CD14-positive monocyte (primary cell): Measurements from ENCODE around the gene USP44. TPM values are rescaled to one million over a fixed set of nuclear protein-coding genes. Genes with fewer than 3 reads are reported as not detected.
A peak's percentile ranks its signal among the peaks of the same experiment; 100 is the strongest.

Experiments
- DNase-seq, 3 donors: peaks; one replicate each; pipeline ENCODE4 v3.0.0-alpha.2; 2011 to 2022
- H2AFZ ChIP-seq: 2 replicates; pipeline ENCODE4 v1.6.0; 2012; ENCODE audit warnings: mild to moderate bottlenecking, low read depth, low read length, inconsistent platforms; ENCODE audit not compliant: insufficient read depth, poor library complexity, severe bottlenecking
- H3K27ac ChIP-seq, 2 donors: 1 replicate in 1 of 2; 2 replicates in 1 of 2; pipeline ENCODE4 v1.5.1; 2012 to 2013; ENCODE audit warnings: low read length in 2 of 2, control low read depth in 1 of 2, inconsistent platforms in 1 of 2, low read depth in 1 of 2, mild to moderate bottlenecking in 1 of 2
- H3K27me3 ChIP-seq, 2 donors: one replicate each; pipeline versions ENCODE4 v1.6.0 to v1.6.1; 2011 to 2013; ENCODE audit warnings: low read length in 2 of 2; ENCODE audit not compliant: control insufficient read depth in 2 of 2, insufficient read depth in 2 of 2
- H3K36me3 ChIP-seq, 2 donors: replicated peaks in 1 of 2; 1 replicate in 1 of 2; 2 replicates in 1 of 2; pipeline versions ENCODE4 v1.5.1 to v1.6.1; 2012 to 2013; ENCODE audit warnings: low read length in 2 of 2, control low read depth in 1 of 2, inconsistent platforms in 1 of 2, mild to moderate bottlenecking in 1 of 2; ENCODE audit not compliant: insufficient read depth in 2 of 2, control insufficient read depth in 1 of 2
- H3K4me1 ChIP-seq, 2 donors: 1 replicate in 1 of 2; 2 replicates in 1 of 2; pipeline versions ENCODE4 v1.5.1 to v1.6.1; 2012 to 2013; ENCODE audit warnings: low read length in 2 of 2, control low read depth in 1 of 2, inconsistent platforms in 1 of 2, mild to moderate bottlenecking in 1 of 2, moderate library complexity in 1 of 2; ENCODE audit not compliant: insufficient read depth in 2 of 2, control insufficient read depth in 1 of 2
- H3K4me2 ChIP-seq: replicated peaks from 2 replicates; pipeline ENCODE3; 2012; ENCODE audit warnings: low read length, moderate library complexity, mild to moderate bottlenecking; ENCODE audit not compliant: poor library complexity, severe bottlenecking; ENCODE audit errors: extremely low read depth
- H3K4me3 ChIP-seq, 3 experiments: fragments of 200-600 bp in 1 of 3; sonication (generic) in 1 of 3; replicated peaks in 1 of 3; 1 replicate in 2 of 3; 2 replicates in 1 of 3; pipeline ENCODE4 v1.5.1; 2011 to 2013; ENCODE audit warnings: low read length in 3 of 3, mild to moderate bottlenecking in 3 of 3, control low read depth in 2 of 3, low read depth in 2 of 3, inconsistent platforms in 1 of 3, moderate library complexity in 1 of 3
- H3K79me2 ChIP-seq: 2 replicates; pipeline ENCODE4 v1.6.0; 2012; ENCODE audit warnings: mild to moderate bottlenecking, control low read depth, inconsistent platforms, low read length, moderate library complexity; ENCODE audit not compliant: insufficient read depth
- H3K9ac ChIP-seq: 2 replicates; pipeline ENCODE4 v1.6.0; 2017; ENCODE audit warnings: low read length, mild to moderate bottlenecking; ENCODE audit not compliant: insufficient read depth, poor library complexity, severe bottlenecking
- H3K9me3 ChIP-seq, 2 donors: replicated peaks in 1 of 2; 1 replicate in 1 of 2; 2 replicates in 1 of 2; pipeline versions ENCODE4 v1.5.1 to v1.6.1; 2012 to 2013; ENCODE audit warnings: low read length in 2 of 2, control low read depth in 1 of 2; ENCODE audit not compliant: control insufficient read depth in 1 of 2, insufficient read depth in 1 of 2
- H4K20me1 ChIP-seq: 2 replicates; pipeline ENCODE4 v1.6.0; 2012; ENCODE audit warnings: mild to moderate bottlenecking, low read length, control low read depth, moderate library complexity; ENCODE audit not compliant: insufficient read depth
- H3K27ac Mint-ChIP-seq, 7 donors: one replicate each; pipeline ENCODE4 v1.8.0; 2020; ENCODE audit warnings: mild to moderate bottlenecking in 7 of 7, mixed read lengths in 7 of 7, moderate library complexity in 6 of 7, inconsistent platforms in 2 of 7
- H3K27me3 Mint-ChIP-seq, 3 donors: one replicate each; pipeline ENCODE4 v1.8.0; 2021 to 2022; ENCODE audit warnings: low read depth in 3 of 3, mild to moderate bottlenecking in 3 of 3, mixed read lengths in 3 of 3, moderate library complexity in 3 of 3, inconsistent platforms in 1 of 3
- H3K36me3 Mint-ChIP-seq, 2 donors: one replicate each; pipeline ENCODE4 v1.8.0; 2020; ENCODE audit warnings: mixed read lengths in 2 of 2, inconsistent platforms in 1 of 2, mild to moderate bottlenecking in 1 of 2
- H3K4me1 Mint-ChIP-seq: one replicate; pipeline ENCODE4 v1.8.0; 2020; ENCODE audit warnings: mild to moderate bottlenecking, mixed read lengths
- H3K4me3 Mint-ChIP-seq, 2 donors: one replicate each; pipeline ENCODE4 v1.8.0; 2020; ENCODE audit warnings: mild to moderate bottlenecking in 2 of 2, mixed read lengths in 2 of 2, moderate library complexity in 1 of 2
- H3K9me3 Mint-ChIP-seq, 7 donors: one replicate each; pipeline ENCODE4 v1.8.0; 2020 to 2022; ENCODE audit warnings: mixed read lengths in 7 of 7, mild to moderate bottlenecking in 6 of 7, moderate library complexity in 6 of 7, inconsistent platforms in 2 of 7
- WGBS: methylation state at CpG from one replicate; pipeline ENCODE4 v1.1.5; 2013; ENCODE audit warnings: missing lambda C conversion rate; ENCODE audit not compliant: insufficient coverage; 5-methylcytosine and 5-hydroxymethylcytosine counted together
- intact Hi-C, 2 donors: fragments of 100-400 bp; cut with micrococcal nuclease; formaldehyde crosslinking; loops; one replicate each; pipeline versions ENCODE4 v1.15.0 to v1.15.1; 2023
- polyA plus RNA-seq, 3 donors: library from polyadenylated mRNA; depleted of rRNA in 1 of 3; unstranded in 2 of 3; stranded (reverse) in 1 of 3; fragments of 300-500 nt in 2 of 3; fragments of >200 nt in 1 of 3; fragmentation: Illumina TruSeq in 2 of 3; gene quantifications; 1 replicate in 2 of 3; 2 replicates in 1 of 3; pipeline ENCODE4 v1.2.3, GENCODE V29; 2012 to 2021
- TF ChIP-seq, protein P1 (sequence below): fragments of 200-600 bp; IDR thresholded peaks from one replicate; pipeline ENCODE4 v1.8.0; 2022; ENCODE audit warnings: antibody characterized with exemption, mild to moderate bottlenecking

Gene USP44
- polyA plus RNA-seq, 3 donors, result 0.12 to 0.13 TPM; not detected in 1

DNA sequence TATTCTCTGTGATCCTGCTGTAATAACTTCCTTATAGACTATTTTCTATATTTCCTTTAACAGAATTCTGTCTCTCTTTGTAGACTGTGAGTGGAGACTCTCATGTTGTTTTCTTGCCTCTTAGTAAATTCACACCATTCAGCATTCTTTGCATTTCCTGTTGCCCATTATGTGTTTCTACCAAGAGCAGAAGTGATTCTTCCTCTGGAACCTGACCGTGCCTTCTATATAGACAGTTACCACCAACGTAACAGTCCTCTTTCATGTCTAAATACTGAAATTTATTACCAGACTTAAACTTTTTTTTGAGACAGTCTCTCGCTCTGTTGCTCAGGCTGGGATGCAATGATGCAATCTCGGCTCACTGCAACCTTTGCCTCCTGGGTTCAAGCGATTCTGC lies 46.2 kb downstream of the USP44 start:
- no peaks in the 10 kb centered on the region for H3K4me1 Mint-ChIP-seq
- 79% methylated on average over 5 of the region's 5 CpGs for WGBS
- H3K4me2 ChIP-seq, result no peak overlapping the region
- H3K36me3 Mint-ChIP-seq, result peaks cover 76 to 87% of the 10 kb centered on the region in 2 donors
- no peaks in the 10 kb centered on the region for H3K9me3 ChIP-seq
- H2AFZ ChIP-seq, result no peak overlapping the region
- no peaks in the 10 kb centered on the region for H3K79me2 ChIP-seq
- intact Hi-C loops, result no loop called here
- H3K36me3 ChIP-seq, result peaks cover 70 to 88% of the 10 kb centered on the region in 2 donors
- no peak overlapping the region for H3K9ac ChIP-seq
- no peaks in the 10 kb centered on the region for H3K27me3 Mint-ChIP-seq
- H3K4me3 ChIP-seq, result no peak overlapping the region
- DNase-seq, result no peak
- no peaks in the 10 kb centered on the region for H4K20me1 ChIP-seq
- H3K27ac ChIP-seq, result no peak overlapping the region
- TF ChIP-seq, protein P1, sequence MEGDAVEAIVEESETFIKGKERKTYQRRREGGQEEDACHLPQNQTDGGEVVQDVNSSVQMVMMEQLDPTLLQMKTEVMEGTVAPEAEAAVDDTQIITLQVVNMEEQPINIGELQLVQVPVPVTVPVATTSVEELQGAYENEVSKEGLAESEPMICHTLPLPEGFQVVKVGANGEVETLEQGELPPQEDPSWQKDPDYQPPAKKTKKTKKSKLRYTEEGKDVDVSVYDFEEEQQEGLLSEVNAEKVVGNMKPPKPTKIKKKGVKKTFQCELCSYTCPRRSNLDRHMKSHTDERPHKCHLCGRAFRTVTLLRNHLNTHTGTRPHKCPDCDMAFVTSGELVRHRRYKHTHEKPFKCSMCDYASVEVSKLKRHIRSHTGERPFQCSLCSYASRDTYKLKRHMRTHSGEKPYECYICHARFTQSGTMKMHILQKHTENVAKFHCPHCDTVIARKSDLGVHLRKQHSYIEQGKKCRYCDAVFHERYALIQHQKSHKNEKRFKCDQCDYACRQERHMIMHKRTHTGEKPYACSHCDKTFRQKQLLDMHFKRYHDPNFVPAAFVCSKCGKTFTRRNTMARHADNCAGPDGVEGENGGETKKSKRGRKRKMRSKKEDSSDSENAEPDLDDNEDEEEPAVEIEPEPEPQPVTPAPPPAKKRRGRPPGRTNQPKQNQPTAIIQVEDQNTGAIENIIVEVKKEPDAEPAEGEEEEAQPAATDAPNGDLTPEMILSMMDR, result no peak
- no peaks in the 10 kb centered on the region for H3K4me1 ChIP-seq
- H3K27me3 ChIP-seq, result no peaks in the 10 kb centered on the region
- H3K4me3 Mint-ChIP-seq, result no peak overlapping the region
- peaks cover 0 to 1% (median 0%) of the 10 kb centered on the region in 7 donors for H3K9me3 Mint-ChIP-seq
- H3K27ac Mint-ChIP-seq, result peak overlapping the region in 2 of 7 donors; percentile 3 to 28

DNA sequence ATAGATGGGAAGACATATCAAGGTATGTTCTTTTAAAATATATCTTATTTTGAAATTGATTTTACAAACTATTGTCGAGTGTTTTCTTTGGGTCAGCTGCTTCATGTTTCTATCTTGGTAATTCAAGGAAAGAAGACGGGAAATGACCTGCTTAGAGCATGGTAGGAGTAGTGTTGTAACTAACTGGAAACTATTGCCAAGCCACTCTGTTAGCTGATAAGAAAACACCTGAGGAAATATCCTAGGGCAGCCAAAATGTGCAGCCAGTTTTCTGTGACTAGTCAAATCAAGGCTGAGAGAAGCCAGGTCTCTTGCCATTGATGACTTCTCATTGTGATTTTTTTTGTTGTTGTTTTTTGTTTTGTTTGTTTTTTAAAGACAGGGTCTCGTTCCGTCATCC lies 47.1 kb downstream of the USP44 start:
- Histone ChIP-seq H4K20me1 (no peaks in the 10 kb centered on the region), H3K9ac (no peak overlapping the region), H3K36me3 (peaks cover 70 to 88% of the 10 kb centered on the region in 2 donors), H2AFZ (no peak overlapping the region), H3K27me3 (no peaks in the 10 kb centered on the region), H3K4me3 (no peak overlapping the region), H3K27ac (no peak overlapping the region), H3K9me3 (no peaks in the 10 kb centered on the region), H3K79me2 (no peaks in the 10 kb centered on the region), H3K4me1 (no peaks in the 10 kb centered on the region), H3K4me2 (no peak overlapping the region)
- Mint-ChIP-seq H3K4me1 (no peaks in the 10 kb centered on the region), H3K4me3 (no peak overlapping the region), H3K9me3 (peaks cover 0 to 1% (median 0%) of the 10 kb centered on the region in 7 donors), H3K36me3 (peaks cover 78 to 87% of the 10 kb centered on the region in 2 donors), H3K27ac (no peak overlapping the region), H3K27me3 (no peaks in the 10 kb centered on the region)
- intact Hi-C loops, result no loop called here
- WGBS, result 100% methylated on average over 1 of the region's 4 CpGs
- TF ChIP-seq, protein P1, result no peak
- DNase-seq, result no peak
